GM10248 (cell line): Measurements from ENCODE around the gene DHX30.
"Not testable (repeated sequence)": the region's sequence is repeated elsewhere in the genome, so short reads cannot be mapped to it uniquely, and the experiment has no call there.

Experiments used
- CTCF ChIA-PET: fragments of 300-600 bp; sonication (Branson Sonifier 250); formaldehyde crosslinking; extraction: SDS; loops from one replicate; lab custom pipeline; 2021; ENCODE audit warnings: antibody characterized with exemption; lab: Yijun Ruan, JAX
- POLR2A ChIA-PET: fragments of 350-650 bp; sonication (Branson Sonifier 250); formaldehyde crosslinking; extraction: SDS; loops from one replicate; lab custom pipeline; 2020; ENCODE audit warnings: antibody characterized with exemption; lab: Yijun Ruan, JAX
- DNase-seq: peaks from one replicate; pipeline ENCODE4 v3.0.0; 2012; ENCODE audit errors: extremely low spot score
- TF ChIP-seq, protein P1 (sequence below): IDR thresholded peaks from 2 replicates; pipeline ENCODE4 v1.5.1; 2012; ENCODE audit warnings: mild to moderate bottlenecking, low read depth; ENCODE audit errors: extremely low read depth, missing control alignments, control extremely low read depth

DHX30 gene, protein sequence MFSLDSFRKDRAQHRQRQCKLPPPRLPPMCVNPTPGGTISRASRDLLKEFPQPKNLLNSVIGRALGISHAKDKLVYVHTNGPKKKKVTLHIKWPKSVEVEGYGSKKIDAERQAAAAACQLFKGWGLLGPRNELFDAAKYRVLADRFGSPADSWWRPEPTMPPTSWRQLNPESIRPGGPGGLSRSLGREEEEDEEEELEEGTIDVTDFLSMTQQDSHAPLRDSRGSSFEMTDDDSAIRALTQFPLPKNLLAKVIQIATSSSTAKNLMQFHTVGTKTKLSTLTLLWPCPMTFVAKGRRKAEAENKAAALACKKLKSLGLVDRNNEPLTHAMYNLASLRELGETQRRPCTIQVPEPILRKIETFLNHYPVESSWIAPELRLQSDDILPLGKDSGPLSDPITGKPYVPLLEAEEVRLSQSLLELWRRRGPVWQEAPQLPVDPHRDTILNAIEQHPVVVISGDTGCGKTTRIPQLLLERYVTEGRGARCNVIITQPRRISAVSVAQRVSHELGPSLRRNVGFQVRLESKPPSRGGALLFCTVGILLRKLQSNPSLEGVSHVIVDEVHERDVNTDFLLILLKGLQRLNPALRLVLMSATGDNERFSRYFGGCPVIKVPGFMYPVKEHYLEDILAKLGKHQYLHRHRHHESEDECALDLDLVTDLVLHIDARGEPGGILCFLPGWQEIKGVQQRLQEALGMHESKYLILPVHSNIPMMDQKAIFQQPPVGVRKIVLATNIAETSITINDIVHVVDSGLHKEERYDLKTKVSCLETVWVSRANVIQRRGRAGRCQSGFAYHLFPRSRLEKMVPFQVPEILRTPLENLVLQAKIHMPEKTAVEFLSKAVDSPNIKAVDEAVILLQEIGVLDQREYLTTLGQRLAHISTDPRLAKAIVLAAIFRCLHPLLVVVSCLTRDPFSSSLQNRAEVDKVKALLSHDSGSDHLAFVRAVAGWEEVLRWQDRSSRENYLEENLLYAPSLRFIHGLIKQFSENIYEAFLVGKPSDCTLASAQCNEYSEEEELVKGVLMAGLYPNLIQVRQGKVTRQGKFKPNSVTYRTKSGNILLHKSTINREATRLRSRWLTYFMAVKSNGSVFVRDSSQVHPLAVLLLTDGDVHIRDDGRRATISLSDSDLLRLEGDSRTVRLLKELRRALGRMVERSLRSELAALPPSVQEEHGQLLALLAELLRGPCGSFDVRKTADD

DNA sequence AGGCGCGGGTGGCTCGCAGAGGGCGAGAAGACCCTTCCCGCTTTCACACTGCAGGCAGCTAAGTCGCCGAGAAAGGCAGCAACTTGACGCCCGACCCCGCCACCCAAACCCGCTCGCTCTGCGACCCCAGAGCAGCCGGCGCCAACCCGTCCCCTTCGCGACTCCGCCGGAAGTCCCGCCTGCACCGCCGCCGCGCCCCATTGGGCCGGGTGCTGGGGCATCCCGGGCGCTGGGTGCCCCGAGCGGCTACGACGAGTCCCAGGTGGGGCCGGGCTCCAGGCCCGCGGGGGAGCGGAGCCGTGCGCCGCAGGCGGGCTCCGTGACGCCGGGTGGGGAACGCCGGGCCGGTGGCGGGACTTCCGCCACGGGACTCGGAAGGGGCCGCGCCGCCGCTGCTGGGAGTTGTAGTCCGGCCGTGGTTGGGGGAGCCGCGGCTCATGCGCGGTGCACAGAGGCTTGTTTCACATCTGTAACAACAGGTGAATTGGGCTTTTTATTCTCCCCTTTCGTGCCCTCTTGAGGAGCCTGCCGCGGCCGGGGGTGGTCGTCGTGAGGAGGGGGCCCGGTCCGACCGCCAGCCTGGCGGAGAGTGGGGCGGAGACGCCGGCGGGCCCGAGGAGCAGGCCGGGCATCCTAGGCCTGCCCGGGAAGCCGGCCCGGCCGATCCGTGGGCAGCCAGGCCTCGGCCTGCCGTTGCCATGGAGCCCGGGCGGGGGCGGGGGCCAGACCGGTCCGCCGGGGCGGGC, at the start of gene DHX30:
DHX30 (plus strand) TSS at position 405 of the 746 bp plus-strand sequence. CDS start 7,546 bp downstream, outside the sequence.
- DNase-seq, result peak; percentile 94
- POLR2A ChIA-PET, result no interaction called here
- TF ChIP-seq, protein P1, sequence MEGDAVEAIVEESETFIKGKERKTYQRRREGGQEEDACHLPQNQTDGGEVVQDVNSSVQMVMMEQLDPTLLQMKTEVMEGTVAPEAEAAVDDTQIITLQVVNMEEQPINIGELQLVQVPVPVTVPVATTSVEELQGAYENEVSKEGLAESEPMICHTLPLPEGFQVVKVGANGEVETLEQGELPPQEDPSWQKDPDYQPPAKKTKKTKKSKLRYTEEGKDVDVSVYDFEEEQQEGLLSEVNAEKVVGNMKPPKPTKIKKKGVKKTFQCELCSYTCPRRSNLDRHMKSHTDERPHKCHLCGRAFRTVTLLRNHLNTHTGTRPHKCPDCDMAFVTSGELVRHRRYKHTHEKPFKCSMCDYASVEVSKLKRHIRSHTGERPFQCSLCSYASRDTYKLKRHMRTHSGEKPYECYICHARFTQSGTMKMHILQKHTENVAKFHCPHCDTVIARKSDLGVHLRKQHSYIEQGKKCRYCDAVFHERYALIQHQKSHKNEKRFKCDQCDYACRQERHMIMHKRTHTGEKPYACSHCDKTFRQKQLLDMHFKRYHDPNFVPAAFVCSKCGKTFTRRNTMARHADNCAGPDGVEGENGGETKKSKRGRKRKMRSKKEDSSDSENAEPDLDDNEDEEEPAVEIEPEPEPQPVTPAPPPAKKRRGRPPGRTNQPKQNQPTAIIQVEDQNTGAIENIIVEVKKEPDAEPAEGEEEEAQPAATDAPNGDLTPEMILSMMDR, result no peak
- CTCF ChIA-PET, result interaction anchor here (1.0 to 2.0 kb wide), 4 partner anchors 12 to 293 kb away, joined by 3 to 7 read pairs (median 4); no protein-coding TSS in a partner anchor

DNA sequence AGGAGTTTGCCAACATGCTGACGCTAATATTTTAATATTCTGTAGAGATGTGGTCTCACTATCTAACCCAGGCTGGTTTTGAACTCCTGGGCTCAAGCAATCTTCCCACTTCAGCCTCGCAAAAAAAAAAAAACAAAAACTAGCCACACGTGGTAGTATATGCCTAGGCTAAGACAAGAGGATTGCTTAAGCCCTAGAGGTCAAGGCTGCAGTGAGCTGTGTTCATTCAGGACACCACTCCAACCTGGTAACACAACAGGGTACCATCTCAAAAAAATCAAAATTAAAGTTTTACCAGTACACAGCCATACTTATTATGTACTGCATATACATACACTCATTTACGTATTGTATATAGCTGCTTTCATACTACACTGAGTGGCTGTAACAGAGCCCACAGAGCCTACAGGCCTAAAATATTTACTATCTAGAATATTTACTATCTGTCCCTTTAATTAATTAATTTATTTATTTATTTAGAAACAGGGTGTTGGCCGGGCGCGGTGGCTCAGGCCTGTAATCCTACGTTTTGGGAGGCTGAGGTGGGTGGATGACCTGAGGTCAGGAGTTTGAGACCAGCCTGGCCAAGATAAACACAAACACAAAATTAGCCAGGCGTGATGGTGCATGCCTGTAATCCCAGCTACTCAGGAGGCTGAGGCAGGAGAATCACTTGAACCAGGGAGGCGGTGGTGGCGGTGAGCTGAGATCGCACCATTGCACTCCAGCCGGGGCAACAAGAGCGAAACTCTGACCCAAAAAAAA, 44.5 kb upstream of the DHX30 start:
- POLR2A ChIA-PET, result no interaction called here
- CTCF ChIA-PET, result interaction anchor here (1.4 kb wide), 2 partner anchors 16 to 19 kb away, joined by 4 read pairs; no protein-coding TSS in a partner anchor
- no peak for DNase-seq
- TF ChIP-seq, protein P1, result no peak

DNA sequence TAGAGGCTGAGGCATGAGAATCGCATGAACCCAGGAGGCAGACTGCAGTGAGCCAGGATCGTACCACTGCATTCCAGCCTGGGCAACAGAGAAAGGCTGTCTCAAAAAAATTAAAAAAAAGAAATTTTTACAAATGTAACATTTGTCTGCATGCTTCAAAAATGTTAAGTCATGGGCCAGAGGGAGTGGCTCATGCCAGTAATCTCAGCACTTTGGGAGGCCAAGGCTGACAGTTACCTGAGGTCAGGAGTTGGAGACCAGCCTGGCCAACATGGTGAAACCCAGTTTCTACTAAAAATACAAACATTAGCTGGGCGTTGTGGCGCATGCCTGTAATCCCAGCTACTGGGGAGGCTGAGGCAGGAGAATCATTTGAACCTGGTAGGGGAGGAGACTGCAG, 42.7 kb upstream of the DHX30 start:
- CTCF ChIA-PET, result interaction anchor here (0.9 kb wide), 1 partner anchor 11 kb away, joined by 3 read pairs; no protein-coding TSS in a partner anchor
- DNase-seq, POLR2A ChIA-PET: not testable (repeated sequence)

DNA sequence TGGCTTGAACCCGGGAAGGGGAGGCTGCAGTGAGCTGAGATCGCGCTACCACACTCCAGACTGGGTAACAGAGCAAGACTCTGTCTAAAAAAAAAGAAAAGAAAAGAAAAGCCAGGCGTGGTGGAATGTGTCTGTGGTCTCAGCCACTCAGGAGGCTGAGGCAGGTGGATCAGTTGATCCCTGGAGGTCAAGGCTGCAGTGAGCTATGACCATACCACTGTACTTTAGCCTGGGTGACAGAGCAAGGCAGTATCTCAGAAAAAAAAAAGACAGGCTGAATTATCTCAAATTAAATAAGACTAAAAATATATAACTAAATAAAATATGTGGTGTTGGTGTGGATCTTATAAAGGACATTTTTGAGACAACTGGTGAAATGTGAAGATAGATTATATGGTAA, 41.9 kb upstream of the DHX30 start:
- ChIA-PET CTCF (interaction anchor here (1.8 kb wide), 1 partner anchor 10 kb away, joined by 6 read pairs; no protein-coding TSS in a partner anchor), POLR2A (no interaction called here)
- no peak for DNase-seq
- TF ChIP-seq, protein P1, result no peak

DNA sequence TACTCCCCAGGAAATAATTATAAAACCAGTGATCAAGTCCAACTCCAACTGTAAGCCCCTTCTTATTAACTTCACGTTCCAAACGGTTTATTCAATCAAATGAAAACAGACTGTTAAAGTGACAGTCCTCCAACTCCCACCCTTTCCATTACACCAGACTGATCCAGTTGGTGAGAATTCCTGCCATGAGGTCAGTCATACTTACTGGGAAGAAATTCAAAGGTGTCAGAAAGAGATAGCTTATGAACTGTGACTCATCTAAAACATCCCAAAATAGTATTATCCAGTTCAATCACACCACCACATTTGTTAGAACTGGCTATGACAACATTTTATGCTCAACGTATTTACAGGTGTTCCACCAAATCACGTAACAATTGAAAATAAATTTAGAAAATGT, 40.7 kb upstream of the DHX30 start:
- ChIA-PET CTCF (interaction anchor here (1.7 to 1.8 kb wide), 2 partner anchors 9 to 11 kb away, joined by 3 to 6 read pairs; no protein-coding TSS in a partner anchor), POLR2A (no interaction called here)
- TF ChIP-seq, protein P1, result no peak

More for the DNA sequence above, 40.7 kb upstream of the DHX30 start:
- DNase-seq, result no peak
